ENCODE measurements around the gene CCR7.

Gene CCR7

GRCh38 chr17:40511667-40512220, 53.5 kb downstream of the CCR7 start:
- FAIRE-seq, result no peak

- FAIRE-seq, result no peak
These were observed 54.1 kb downstream of the CCR7 start for GRCh38 chr17:40511136-40511535.

- FAIRE-seq, result no peak
These were observed 55.0 kb downstream of the CCR7 start for GRCh38 chr17:40510328-40510648.

- no peak for FAIRE-seq
These were observed 55.5 kb downstream of the CCR7 start for GRCh38 chr17:40509626-40510327.

- no peak for FAIRE-seq
These were observed 58.5 kb downstream of the CCR7 start for GRCh38 chr17:40506786-40507185.
